ENCODE results near the gene CEACAM18. TPM values are rescaled to one million over a fixed set of nuclear protein-coding genes. Genes with fewer than 3 reads are reported as not detected.

The CEACAM18 gene
- polyA plus RNA-seq, 2 of the 4 experiments (the other 2 are of a cell fraction): not detected

- ChIA-PET POLR2A (no interaction called here), CTCF (interaction anchor here (0.6 to 7.8 kb wide), 38 partner anchors 9 to 1184 kb away, joined by 3 to 72 read pairs (median 4); no protein-coding TSS in a partner anchor)
- no peak; a peak in 1 of 6 replicates for ATAC-seq
- TF ChIP-seq MAX (IDR thresholded peaks at IDR 0.05): no peak
- no peak for TF ChIP-seq HEYL (CRISPR knock-in tag; IDR thresholded peaks at IDR 0.05)
- TF ChIP-seq FOSL2 (IDR thresholded peaks at IDR 0.05): no peak
- no peak for TF ChIP-seq FOSL2 (CRISPR knock-in tag; IDR thresholded peaks at IDR 0.05)
- TF ChIP-seq RCOR1 (IDR thresholded peaks at IDR 0.05; ENCODE audit: low read depth, low read length): no peak
- TF ChIP-seq REST (IDR thresholded peaks at IDR 0.05): no peak
- no peak for TF ChIP-seq ATOH8 (CRISPR knock-in tag; IDR thresholded peaks at IDR 0.05; ENCODE audit: low read depth)
- TF ChIP-seq RFX5 (IDR thresholded peaks at IDR 0.05): no peak
- no peak for TF ChIP-seq RAD21 (conservative IDR thresholded peaks at IDR 0.05 in 1 of 2, IDR thresholded peaks at IDR 0.05 in 1 of 2)
- no peak for TF ChIP-seq ESRRA (IDR thresholded peaks at IDR 0.05; ENCODE audit: borderline replicate concordance, low read length)
- no peak for TF ChIP-seq E2F6 (IDR thresholded peaks at IDR 0.05; ENCODE audit: borderline replicate concordance, low read depth)
- TF ChIP-seq USF2 (IDR thresholded peaks at IDR 0.05): no peak
- no peak for TF ChIP-seq ZFP36 (IDR thresholded peaks at IDR 0.05; ENCODE audit: borderline replicate concordance, partially characterized antibody)
- peak; percentile 54 for FAIRE-seq
- no peak overlapping the region for H3K27ac ChIP-seq
- WGBS (ENCODE audit: missing lambda C conversion rate): 1% methylated on average over 4 of the region's 4 CpGs
- no peak for DNase-seq (ENCODE audit: low read depth in 1 of 2, low spot score in 1 of 2)
- H3K9me3 ChIP-seq: peaks cover 21% of the 10 kb centered on the region
- H3K4me2 ChIP-seq: no peak overlapping the region
- peaks cover 13% of the 10 kb centered on the region; the same call in 2 of the 3 replicates for H3K4me1 ChIP-seq
- no peak overlapping the region for H3K4me3 ChIP-seq
Observed at GRCh38 chr19:51472607-51473006, 5.7 kb upstream of the CEACAM18 start.

GRCh38 chr19:51473009-51473707, 5.2 kb upstream of the CEACAM18 start:
- Histone ChIP-seq H3K4me1 (peaks cover 13% of the 10 kb centered on the region; the same call in 2 of the 3 replicates), H3K27ac (no peak overlapping the region), H3K4me2 (no peak overlapping the region), H3K4me3 (no peak overlapping the region), H3K9me3 (peaks cover 23% of the 10 kb centered on the region)
- ChIA-PET CTCF (interaction anchor here (0.6 to 7.8 kb wide), 44 partner anchors 9 to 1183 kb away, joined by 3 to 72 read pairs (median 4); no protein-coding TSS in a partner anchor), POLR2A (no interaction called here)
- DNase-seq (ENCODE audit: low read depth in 1 of 2, low spot score in 1 of 2) (peak; percentile 48 to 72), FAIRE-seq (peak; percentile 85), ATAC-seq (peak; percentile 77 to 90; a peak in 5 of 6 replicates)
- 32% methylated on average over 7 of the region's 7 CpGs for WGBS (ENCODE audit: missing lambda C conversion rate)
- TF ChIP-seq BHLHE40 (IDR thresholded peaks at IDR 0.05; ENCODE audit: low read depth, low read length): no peak
- no peak for TF ChIP-seq POLR2A (IDR thresholded peaks at IDR 0.05; ENCODE audit: low read length)
- no peak for TF ChIP-seq EP300 (IDR thresholded peaks at IDR 0.05)
- TF ChIP-seq HDAC2 (IDR thresholded peaks at IDR 0.05): no peak
- no peak for TF ChIP-seq MAFK (IDR thresholded peaks at IDR 0.05; ENCODE audit: partially characterized antibody)
- no peak for TF ChIP-seq RARB (CRISPR knock-in tag; IDR thresholded peaks at IDR 0.05)
- peak; percentile 56 to 79; a peak in 4 of 5 replicates for TF ChIP-seq RAD21 (conservative IDR thresholded peaks at IDR 0.05 in 1 of 2, IDR thresholded peaks at IDR 0.05 in 1 of 2)
- no peak for TF ChIP-seq HMGXB4 (CRISPR knock-in tag; IDR thresholded peaks at IDR 0.05; ENCODE audit: borderline replicate concordance)
- TF ChIP-seq ZC3H11A (IDR thresholded peaks at IDR 0.05): no peak
- TF ChIP-seq SMC3 (IDR thresholded peaks at IDR 0.05): peak; percentile 63
- no peak for TF ChIP-seq CEBPB (IDR thresholded peaks at IDR 0.05)
- TF ChIP-seq TP53 (CRISPR knock-in tag; IDR thresholded peaks at IDR 0.05): no peak
- TF ChIP-seq MAZ (IDR thresholded peaks at IDR 0.05; ENCODE audit: borderline replicate concordance, low read depth, low read length): no peak
- TF ChIP-seq SREBF2 (IDR thresholded peaks at IDR 0.05): no peak
- no peak for TF ChIP-seq CHD4 (IDR thresholded peaks at IDR 0.05; ENCODE audit: borderline replicate concordance)
- TF ChIP-seq E2F6 (IDR thresholded peaks at IDR 0.05; ENCODE audit: borderline replicate concordance, low read depth): no peak
- no peak for TF ChIP-seq ZSCAN20 (CRISPR knock-in tag; IDR thresholded peaks at IDR 0.05)
- no peak for TF ChIP-seq HES2 (IDR thresholded peaks at IDR 0.05)
